K562 (cell line): ENCODE measurements around the gene PDE8A. TPM values are rescaled to one million over a fixed set of nuclear protein-coding genes. Genes with fewer than 3 reads are reported as not detected.

Experiments used
- ATAC-seq: fragments of 200-7000 bp; cut with Tn5 transposase; 3 replicates; pipeline ENCODE4 v1.9.1; 2020; ENCODE audit warnings: moderate library complexity
- BruUV-seq: library from RNA; stranded (reverse); fragments of 400-500 nt; replicated peaks from 2 replicates; lab custom pipeline; 2021; lab: Mats Ljungman, UMichigan
- CTCF ChIA-PET: fragments of 300-600 bp; formaldehyde crosslinking; extraction: SDS; loops from one replicate; lab custom pipeline; 2021; ENCODE audit warnings: low intra/inter-chr PET ratio; lab: Yijun Ruan, JAX
- POLR2A ChIA-PET: fragments of 300-600, 350-650 bp; sonication (Branson Sonifier 250); formaldehyde crosslinking; extraction: SDS; loops from one replicate; lab custom pipeline; 2021; ENCODE audit warnings: antibody characterized with exemption, inconsistent platforms; lab: Yijun Ruan, JAX
- DNase-seq, 4 experiments: peaks; one replicate each; pipeline versions ENCODE4 v3.0.0 to v3.0.0-alpha.2; 2011 to 2018; ENCODE audit warnings: low spot score in 3 of 4, mixed read lengths in 3 of 4; ENCODE audit errors: extremely low read depth in 1 of 4
- FAIRE-seq: peaks from 2 replicates; lab custom pipeline; 2011; peaks lifted over from hg19 to GRCh38; lab: Jason Lieb, UNC
- H2AFZ ChIP-seq: 2 replicates; pipeline ENCODE4 v1.6.0; 2011; ENCODE audit warnings: low read depth, low read length, control low read depth, inconsistent platforms
- H3K27ac ChIP-seq: fragments of 200-600 bp; 3 replicates; pipeline ENCODE4 v1.8.0; 2011; ENCODE audit warnings: low read depth, mild to moderate bottlenecking, control low read depth, inconsistent platforms, low read length, moderate library complexity, mixed read lengths; ENCODE audit errors: extremely low read depth
- H3K27me3 ChIP-seq, 2 experiments: fragments of 300-600 bp in 1 of 2; 2 replicates in 1 of 2; 3 replicates in 1 of 2; pipeline versions ENCODE4 v1.6.0 to v1.8.0; 2011; ENCODE audit warnings: inconsistent platforms in 2 of 2, low read length in 2 of 2, mild to moderate bottlenecking in 1 of 2, mixed read lengths in 1 of 2, moderate library complexity in 1 of 2; ENCODE audit not compliant: control insufficient read depth in 2 of 2, insufficient read depth in 2 of 2
- H3K36me3 ChIP-seq: fragments of 300-600 bp; 3 replicates; pipeline ENCODE4 v1.8.0; 2011; ENCODE audit warnings: mild to moderate bottlenecking, low read length, inconsistent platforms; ENCODE audit not compliant: control insufficient read depth, insufficient read depth
- H3K4me1 ChIP-seq, 2 experiments: fragments of 200-600 bp in 1 of 2; replicated peaks in 1 of 2; 2 replicates in 1 of 2; 3 replicates in 1 of 2; pipeline versions ENCODE4 v1.5.1 to v1.8.0; 2011; ENCODE audit warnings: inconsistent platforms in 2 of 2, low read length in 2 of 2, mild to moderate bottlenecking in 1 of 2, mixed read lengths in 1 of 2, moderate library complexity in 1 of 2; ENCODE audit not compliant: control insufficient read depth in 2 of 2, insufficient read depth in 2 of 2
- H3K4me2 ChIP-seq: 2 replicates; pipeline ENCODE4 v1.6.1; 2011; ENCODE audit warnings: low read length, control low read depth, inconsistent platforms, mixed read lengths; ENCODE audit not compliant: insufficient read depth
- H3K4me3 ChIP-seq: fragments of 200-600 bp; sonication (generic), shearing (Covaris generic); 2 replicates; pipeline ENCODE4 v1.5.1; 2016; ENCODE audit warnings: control low read depth, inconsistent platforms
- H3K79me2 ChIP-seq: fragments of 200-600 bp; 3 replicates; pipeline ENCODE4 v1.8.0; 2011; ENCODE audit warnings: low read length, inconsistent platforms; ENCODE audit not compliant: control insufficient read depth, insufficient read depth
- H3K9ac ChIP-seq, 2 experiments: 2 replicates each; pipeline versions ENCODE4 v1.6.0 to v1.6.1; 2011; ENCODE audit warnings: low read depth in 2 of 2, low read length in 2 of 2, control low read depth in 1 of 2, inconsistent platforms in 1 of 2, mild to moderate bottlenecking in 1 of 2, mixed read lengths in 1 of 2; ENCODE audit not compliant: insufficient read depth in 1 of 2
- H3K9me1 ChIP-seq: one replicate; pipeline ENCODE4 v1.6.0; 2011; ENCODE audit warnings: inconsistent platforms, mild to moderate bottlenecking, low read length, moderate library complexity; ENCODE audit not compliant: control insufficient read depth, insufficient read depth
- H3K9me3 ChIP-seq: replicated peaks from 2 replicates; pipeline ENCODE4 v1.5.1; 2011; ENCODE audit warnings: low read depth, low read length, inconsistent platforms; ENCODE audit not compliant: control insufficient read depth, insufficient read depth
- H4K20me1 ChIP-seq: replicated peaks from 2 replicates; pipeline ENCODE4 v1.6.1; 2011; ENCODE audit warnings: low read length, inconsistent platforms, mixed read lengths; ENCODE audit not compliant: control insufficient read depth, insufficient read depth
- CBFB ChIP-seq: sonication (generic); formaldehyde crosslinking; IDR thresholded peaks from 2 replicates; pipeline ENCODE4 v1.4.0; 2020; ENCODE audit warnings: mild to moderate bottlenecking, missing genetic modification reagents
- CHD2 ChIP-seq: IDR thresholded peaks from 2 replicates; pipeline ENCODE4 v1.6.1; 2011; ENCODE audit warnings: low read depth, low read length
- E2F3 ChIP-seq: fragments of 250-450 bp; sonication (Bioruptor Pico); IDR thresholded peaks from 2 replicates; pipeline ENCODE4 v1.4.0; 2020; ENCODE audit warnings: mild to moderate bottlenecking
- ELF2 ChIP-seq: fragments of 250-450 bp; sonication (Bioruptor Pico); IDR thresholded peaks from 2 replicates; pipeline ENCODE4 v1.5.0; 2021; ENCODE audit warnings: mild to moderate bottlenecking
- HLTF ChIP-seq: fragments of 450-650 bp; IDR thresholded peaks from 2 replicates; pipeline ENCODE4 v1.6.1; 2016
- HNRNPK ChIP-seq: fragments of 200-400 bp; formaldehyde crosslinking; IDR thresholded peaks from one replicate; pipeline ENCODE4 v1.6.1; 2018; ENCODE audit warnings: mild to moderate bottlenecking, low read depth, low read length; ENCODE audit not compliant: poor library complexity, severe bottlenecking
- NFIC ChIP-seq: fragments of 450-650 bp; IDR thresholded peaks from 2 replicates; pipeline ENCODE4 v1.6.1; 2017; ENCODE audit warnings: mild to moderate bottlenecking, inconsistent platforms
- PCBP2 ChIP-seq: fragments of 200-400 bp; formaldehyde crosslinking; IDR thresholded peaks from 2 replicates; pipeline ENCODE4 v1.6.1; 2018; ENCODE audit warnings: low read length, low read depth, mild to moderate bottlenecking, moderate library complexity; ENCODE audit not compliant: poor library complexity, severe bottlenecking
- POLR2H ChIP-seq: IDR thresholded peaks from 2 replicates; pipeline ENCODE4 v1.6.1; 2016; ENCODE audit warnings: missing genetic modification characterization, low read depth, mild to moderate bottlenecking, control low read depth, missing compliant biosample characterization, moderate library complexity
- POU5F1 ChIP-seq: fragments of 150-350 bp; IDR thresholded peaks from 2 replicates; pipeline ENCODE4 v1.6.1; 2014; ENCODE audit warnings: borderline replicate concordance, low read length, low read depth, mild to moderate bottlenecking; ENCODE audit not compliant: partially characterized antibody
- SMARCA5 ChIP-seq: fragments of 450-650 bp; IDR thresholded peaks from 2 replicates; pipeline ENCODE4 v1.6.1; 2016
- STAG1 ChIP-seq: sonication (generic); formaldehyde crosslinking; IDR thresholded peaks from 2 replicates; pipeline ENCODE4 v1.5.0; 2020; ENCODE audit warnings: missing genetic modification reagents, borderline replicate concordance
- TGIF2 ChIP-seq: sonication (generic); formaldehyde crosslinking; IDR thresholded peaks from 2 replicates; pipeline ENCODE4 v1.8.1; 2022; ENCODE audit warnings: mild to moderate bottlenecking, missing genetic modification reagents, moderate library complexity
- WHSC1 ChIP-seq: IDR thresholded peaks from one replicate; pipeline ENCODE4 v1.6.1; 2012; ENCODE audit warnings: low read length, control low read depth, inconsistent platforms
- ZBTB8A ChIP-seq: fragments of 450-650 bp; IDR thresholded peaks from 2 replicates; pipeline ENCODE4 v1.6.1; 2018; ENCODE audit warnings: mild to moderate bottlenecking, moderate library complexity; ENCODE audit not compliant: partially characterized antibody
- ZEB2 ChIP-seq: fragments of 450-650 bp; IDR thresholded peaks from 2 replicates; pipeline ENCODE4 v1.6.1; 2016
- ZNF561 ChIP-seq: fragments of 450-650 bp; formaldehyde crosslinking; conservative IDR thresholded peaks from 2 replicates; pipeline ENCODE4 v1.4.0; 2020; ENCODE audit warnings: mild to moderate bottlenecking, moderate library complexity
- ZNF696 ChIP-seq: fragments of 250-450 bp; sonication (Bioruptor Pico); conservative IDR thresholded peaks from 2 replicates; pipeline ENCODE4 v1.4.0; 2020; ENCODE audit warnings: mild to moderate bottlenecking, moderate library complexity
- ZNF75A ChIP-seq: fragments of 450-650 bp; formaldehyde crosslinking; IDR thresholded peaks from 2 replicates; pipeline ENCODE4 v1.4.0; 2020; ENCODE audit warnings: mild to moderate bottlenecking
- WGBS: fragments of 100-300 bp; shearing (Covaris generic); methylation state at CpG from one replicate; pipeline ENCODE4 v1.1.6; 2016; ENCODE audit warnings: low coverage, mixed read lengths; ENCODE audit not compliant: insufficient coverage; ENCODE audit errors: missing lambda C conversion rate; 5-methylcytosine and 5-hydroxymethylcytosine counted together
- in situ Hi-C: fragments of 300-500 bp; cut with MboI; formaldehyde crosslinking; loops from 4 replicates; pipeline ENCODE4 v1.15.0; 2018; ENCODE audit warnings: inconsistent platforms, mixed read lengths
- intact Hi-C: fragments of 100-400 bp; cut with micrococcal nuclease; formaldehyde crosslinking; loops from 2 replicates; pipeline ENCODE4 v1.14.2; 2022
- polyA plus RNA-seq, 8 experiments: library from polyadenylated mRNA; depleted of rRNA in 4 of 8; stranded (reverse) in 5 of 8; unstranded in 3 of 8; fragments of >200 nt; fragmentation: Nextera tagmentation in 2 of 8; fragmentation: Illumina TruSeq in 1 of 8; extraction: Ambion mirVana in 2 of 8; extraction: Trizol in 1 of 8; gene quantifications; 2 replicates each; pipeline versions ENCODE4 v1.2.1 to v1.2.3, GENCODE V29; 2011 to 2014; ENCODE audit warnings: inconsistent platforms in 1 of 8, missing spikeins in 1 of 8
- total RNA-seq, 7 experiments: library from RNA; depleted of rRNA in 6 of 7; stranded (reverse); fragments of >200 nt in 6 of 7; fragmentation: Illumina TruSeq in 2 of 7; extraction: Trizol in 2 of 7; gene quantifications; 2 replicates each; pipeline versions ENCODE4 v1.2.1 to v1.2.3, GENCODE V29; 2011 to 2021; ENCODE audit warnings: low replicate concordance in 1 of 7
- TF ChIP-seq, protein P1 (sequence below): fragments of 200-800 bp; sonication (Bioruptor generic); IDR thresholded peaks from 2 replicates; pipeline ENCODE4 v1.6.1; 2017; ENCODE audit warnings: missing genetic modification characterization, missing compliant biosample characterization
- TF ChIP-seq, protein P2 (sequence below), 2 experiments: IDR thresholded peaks; 2 replicates each; pipeline ENCODE4 v1.6.1; 2012; ENCODE audit warnings: improper control_type of control experiment in 2 of 2, low read depth in 2 of 2, low read length in 2 of 2, borderline replicate concordance in 1 of 2

The PDE8A gene
- total and polyA plus RNA-seq, 9 of the 15 experiments (the other 6 are each of a cell fraction or from before 2014, with no cell fraction given), result 5.9 to 40.3 (median 19.8) TPM

DNA sequence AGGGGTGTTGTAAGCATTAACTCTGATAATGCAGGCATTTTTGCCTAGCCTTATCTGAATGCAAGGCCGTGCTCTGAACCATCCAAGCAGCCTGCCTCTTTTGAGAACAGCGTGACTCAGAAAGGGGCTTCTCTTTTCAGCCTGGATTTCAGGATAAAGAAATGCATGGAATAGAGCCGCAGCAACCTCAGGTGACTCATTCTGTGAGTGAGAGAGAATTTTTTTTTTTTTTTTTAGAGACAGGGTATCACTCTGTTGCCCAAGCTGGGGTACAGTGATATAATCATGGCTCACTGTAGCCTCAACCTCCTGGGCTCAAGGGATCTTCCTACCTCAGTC is 20.6 kb upstream of the PDE8A start (continued):
- TF ChIP-seq, protein P1, sequence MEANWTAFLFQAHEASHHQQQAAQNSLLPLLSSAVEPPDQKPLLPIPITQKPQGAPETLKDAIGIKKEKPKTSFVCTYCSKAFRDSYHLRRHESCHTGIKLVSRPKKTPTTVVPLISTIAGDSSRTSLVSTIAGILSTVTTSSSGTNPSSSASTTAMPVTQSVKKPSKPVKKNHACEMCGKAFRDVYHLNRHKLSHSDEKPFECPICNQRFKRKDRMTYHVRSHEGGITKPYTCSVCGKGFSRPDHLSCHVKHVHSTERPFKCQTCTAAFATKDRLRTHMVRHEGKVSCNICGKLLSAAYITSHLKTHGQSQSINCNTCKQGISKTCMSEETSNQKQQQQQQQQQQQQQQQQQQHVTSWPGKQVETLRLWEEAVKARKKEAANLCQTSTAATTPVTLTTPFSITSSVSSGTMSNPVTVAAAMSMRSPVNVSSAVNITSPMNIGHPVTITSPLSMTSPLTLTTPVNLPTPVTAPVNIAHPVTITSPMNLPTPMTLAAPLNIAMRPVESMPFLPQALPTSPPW (CRISPR knock-in tag), result peak; percentile 14; the same call in 1 of the 2 replicates
- no peak; the same call in 1 of the 2 replicates for TF ChIP-seq ZEB2
- TF ChIP-seq, protein P2, sequence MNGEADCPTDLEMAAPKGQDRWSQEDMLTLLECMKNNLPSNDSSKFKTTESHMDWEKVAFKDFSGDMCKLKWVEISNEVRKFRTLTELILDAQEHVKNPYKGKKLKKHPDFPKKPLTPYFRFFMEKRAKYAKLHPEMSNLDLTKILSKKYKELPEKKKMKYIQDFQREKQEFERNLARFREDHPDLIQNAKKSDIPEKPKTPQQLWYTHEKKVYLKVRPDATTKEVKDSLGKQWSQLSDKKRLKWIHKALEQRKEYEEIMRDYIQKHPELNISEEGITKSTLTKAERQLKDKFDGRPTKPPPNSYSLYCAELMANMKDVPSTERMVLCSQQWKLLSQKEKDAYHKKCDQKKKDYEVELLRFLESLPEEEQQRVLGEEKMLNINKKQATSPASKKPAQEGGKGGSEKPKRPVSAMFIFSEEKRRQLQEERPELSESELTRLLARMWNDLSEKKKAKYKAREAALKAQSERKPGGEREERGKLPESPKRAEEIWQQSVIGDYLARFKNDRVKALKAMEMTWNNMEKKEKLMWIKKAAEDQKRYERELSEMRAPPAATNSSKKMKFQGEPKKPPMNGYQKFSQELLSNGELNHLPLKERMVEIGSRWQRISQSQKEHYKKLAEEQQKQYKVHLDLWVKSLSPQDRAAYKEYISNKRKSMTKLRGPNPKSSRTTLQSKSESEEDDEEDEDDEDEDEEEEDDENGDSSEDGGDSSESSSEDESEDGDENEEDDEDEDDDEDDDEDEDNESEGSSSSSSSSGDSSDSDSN (IDR thresholded peaks at IDR 0.05; ENCODE audit: borderline replicate concordance in 1 of 2, low read depth in 2 of 2, low read length in 2 of 2), result 0 out of 4 replicates have a peak, but pooled peaks of 1 of the 2 experiments have one; percentile 34
- TF ChIP-seq NFIC, result 0 out of 2 replicates have a peak, but pooled peaks have one; percentile 19
- TF ChIP-seq CHD2, result no peak

DNA sequence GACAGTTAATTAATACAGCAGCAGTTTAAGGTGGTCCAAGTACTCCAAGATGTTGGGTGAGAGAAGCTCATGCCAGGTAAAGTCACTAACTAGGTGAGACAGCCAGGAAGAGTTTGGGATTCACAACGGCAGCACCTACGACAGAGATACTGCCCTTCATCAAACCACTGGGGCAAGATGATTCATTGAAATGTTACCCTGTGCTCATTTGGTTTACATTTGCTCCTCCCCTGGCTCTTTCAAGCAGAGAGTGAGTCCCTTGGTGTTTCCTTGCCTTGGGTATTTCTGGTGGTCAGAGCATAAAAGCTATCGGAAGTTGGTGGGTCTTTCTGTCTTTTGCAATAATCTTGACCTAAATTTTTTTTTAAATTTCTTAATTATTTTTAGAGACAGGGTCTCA is 19.9 kb upstream of the PDE8A start:
- FAIRE-seq (peak; percentile 44), DNase-seq (no peak), ATAC-seq (no peak)
- Histone ChIP-seq H3K9me1 (no peaks in the 10 kb centered on the region), H3K4me3 (no peak overlapping the region), H3K79me2 (no peaks in the 10 kb centered on the region), H3K4me2 (no peak overlapping the region; the same call in 1 of the 2 replicates), H3K9me3 (0 out of 2 replicates have a peak, but pooled peaks cover 5% of the 10 kb centered on the region), H2AFZ (no peak overlapping the region), H4K20me1 (no peaks in the 10 kb centered on the region), H3K27me3 (no peaks in the 10 kb centered on the region), H3K27ac (no peak overlapping the region), H3K9ac (no peak overlapping the region), H3K4me1 (peaks cover 19 to 23% of the 10 kb centered on the region in 2 experiments), H3K36me3 (no peaks in the 10 kb centered on the region)
- intact Hi-C loops (no loop called here), in situ Hi-C loops (no loop called here)
- no TSS peak for BruUV-seq
- WGBS, result 40% methylated on average over 3 of the region's 3 CpGs
- TF ChIP-seq TGIF2 (CRISPR knock-in tag) (no peak), PCBP2 (no peak), WHSC1 (no peak), STAG1 (CRISPR knock-in tag) (no peak), E2F3 (no peak), HNRNPK (no peak), ZNF561 (CRISPR knock-in tag) (no peak), ELF2 (CRISPR knock-in tag) (no peak), CBFB (CRISPR knock-in tag) (no peak), SMARCA5 (no peak), HLTF (no peak), ZNF696 (no peak), POU5F1 (no peak), ZNF75A (CRISPR knock-in tag) (no peak), POLR2H (tag) (no peak), ZBTB8A (no peak)
- ChIA-PET POLR2A (no interaction called here), CTCF (interaction anchor here (0.6 kb wide), 1 partner anchor 12 kb away, joined by 3 read pairs; no protein-coding TSS in a partner anchor)
